ENCODE measurements around the gene GADD45B. TPM values are rescaled to one million over a fixed set of nuclear protein-coding genes. Genes with fewer than 3 reads are reported as not detected.
A peak's percentile ranks its signal among the peaks of the same experiment; 100 is the strongest.

Gene GADD45B
- total and polyA plus RNA-seq, 7 donors, result 10.9 to 94.1 (median 19.3) TPM

GRCh38 chr19:2478756-2479555, 3.0 kb downstream of the GADD45B start:
- Histone ChIP-seq H3K4me1 (peaks cover 24% of the 10 kb centered on the region), H3K36me3 (ENCODE audit: insufficient read depth in 1 of 2, low read depth in 1 of 2) (no peaks in the 10 kb centered on the region), H3K27ac (peak overlapping the region; percentile 84), H3K27me3 (ENCODE audit: insufficient read depth in 3 of 3, low read length in 2 of 3) (no peaks in the 10 kb centered on the region), H3K4me3 (peak overlapping the region; percentile 81), H3K9me3 (no peaks in the 10 kb centered on the region)
- ATAC-seq (peak; percentile 10 to 28 (median 18)), DNase-seq (peak; percentile 83 to 89)
- 9 to 11% (median 10%) methylated on average over 38 to 39 of the region's 39 CpGs for WGBS, 3 donors
- no peak for TF ChIP-seq CTCF (IDR thresholded peaks at IDR 0.05)
- intact Hi-C loops (cut with DNase I), result loop anchor here (2.0 to 5.0 kb wide), 2 partner anchors 62 to 68 kb away; no protein-coding TSS in a partner anchor

GRCh38 chr19:2479556-2480194, 3.7 kb downstream of the GADD45B start:
- DNase-seq (no peak), ATAC-seq (no peak)
- TF ChIP-seq CTCF (IDR thresholded peaks at IDR 0.05), result no peak
- no peak overlapping the region for H3K4me3 ChIP-seq
- H3K9me3 ChIP-seq, result no peaks in the 10 kb centered on the region
- no peak overlapping the region for H3K27ac ChIP-seq
- H3K4me1 ChIP-seq, result peaks cover 23% of the 10 kb centered on the region
- 87 to 89% (median 88%) methylated on average over 20 of the region's 20 CpGs for WGBS, 3 donors
- H3K27me3 ChIP-seq (ENCODE audit: insufficient read depth in 3 of 3, low read length in 2 of 3), result no peaks in the 10 kb centered on the region
- intact Hi-C loops (cut with DNase I), result loop anchor here (2.0 to 5.0 kb wide), 2 partner anchors 61 to 68 kb away; no protein-coding TSS in a partner anchor
- H3K36me3 ChIP-seq (ENCODE audit: insufficient read depth in 1 of 2, low read depth in 1 of 2), result no peaks in the 10 kb centered on the region

- no peak overlapping the region for H3K4me3 ChIP-seq
- no peaks in the 10 kb centered on the region for H3K27me3 ChIP-seq (ENCODE audit: insufficient read depth in 3 of 3, low read length in 2 of 3)
- no peak for TF ChIP-seq CTCF (IDR thresholded peaks at IDR 0.05)
- no peaks in the 10 kb centered on the region for H3K9me3 ChIP-seq
- H3K4me1 ChIP-seq, result peaks cover 15% of the 10 kb centered on the region
- H3K27ac ChIP-seq, result no peak overlapping the region
- no peaks in the 10 kb centered on the region for H3K36me3 ChIP-seq (ENCODE audit: insufficient read depth in 1 of 2, low read depth in 1 of 2)
- DNase-seq, result no peak
- intact Hi-C loops (cut with DNase I), result no loop called here
- no peak for ATAC-seq
- WGBS, 3 donors, result 54 to 73% (median 59%) methylated on average over 16 of the region's 16 CpGs
Measured at GRCh38 chr19:2481466-2481865, 5.5 kb downstream of the GADD45B start.

GRCh38 chr19:2482354-2483038, 6.6 kb downstream of the GADD45B start:
- Histone ChIP-seq H3K4me3 (no peak overlapping the region), H3K4me1 (peaks cover 15% of the 10 kb centered on the region), H3K36me3 (ENCODE audit: insufficient read depth in 1 of 2, low read depth in 1 of 2) (no peaks in the 10 kb centered on the region), H3K9me3 (no peaks in the 10 kb centered on the region), H3K27ac (no peak overlapping the region), H3K27me3 (ENCODE audit: insufficient read depth in 3 of 3, low read length in 2 of 3) (no peaks in the 10 kb centered on the region)
- 77 to 88% (median 78%) methylated on average over 12 of the region's 12 CpGs for WGBS, 3 donors
- no peak for DNase-seq
- no peak for ATAC-seq
- intact Hi-C loops (cut with DNase I), result no loop called here
- no peak for TF ChIP-seq CTCF (IDR thresholded peaks at IDR 0.05)

Measured in psoas muscle (tissue), 8 donors.